Esophagus squamous epithelium (tissue), 4 donors: ENCODE results near the gene TOMM40.

Source experiments
- CTCF ChIP-seq, 6 experiments: fragments of 450-650 bp in 4 of 6; fragments of 200-600 bp in 2 of 6; sonication (generic) in 2 of 6; IDR thresholded peaks; one replicate each; pipeline ENCODE4 v1.5.1; 2016 to 2019; ENCODE audit warnings: antibody characterized with exemption in 6 of 6, mild to moderate bottlenecking in 4 of 6, moderate library complexity in 4 of 6
- POLR2A ChIP-seq, 4 donors: fragments of 450-650 bp; IDR thresholded peaks; one replicate each; pipeline ENCODE4 v1.6.1; 2017; ENCODE audit warnings: antibody characterized with exemption in 4 of 4, mild to moderate bottlenecking in 4 of 4, moderate library complexity in 3 of 4

- no peak for TF ChIP-seq CTCF (IDR thresholded peaks at IDR 0.05)
- no peak for TF ChIP-seq POLR2A (IDR thresholded peaks at IDR 0.05)
Measured at GRCh38 chr19:44848036-44848811, 42.8 kb upstream of the TOMM40 start.
